Activated CD8-positive, alpha-beta memory T cell treated with anti-CD3 and anti-CD28 coated beads, Interleukin-2, amount 50 U/mL, for 24 hours (primary cell): ENCODE data around the gene SAE1.
A peak's percentile ranks its signal among the peaks of the same experiment; 100 is the strongest.

ENCODE experiments used
- DNase-seq: peaks from one replicate; pipeline ENCODE4 v3.0.0-alpha.2; 2020; ENCODE audit errors: extremely low read depth

The SAE1 gene

GRCh38 chr19:47161876-47162489 is 31.3 kb downstream of the SAE1 start:
- no peak for DNase-seq

DNA sequence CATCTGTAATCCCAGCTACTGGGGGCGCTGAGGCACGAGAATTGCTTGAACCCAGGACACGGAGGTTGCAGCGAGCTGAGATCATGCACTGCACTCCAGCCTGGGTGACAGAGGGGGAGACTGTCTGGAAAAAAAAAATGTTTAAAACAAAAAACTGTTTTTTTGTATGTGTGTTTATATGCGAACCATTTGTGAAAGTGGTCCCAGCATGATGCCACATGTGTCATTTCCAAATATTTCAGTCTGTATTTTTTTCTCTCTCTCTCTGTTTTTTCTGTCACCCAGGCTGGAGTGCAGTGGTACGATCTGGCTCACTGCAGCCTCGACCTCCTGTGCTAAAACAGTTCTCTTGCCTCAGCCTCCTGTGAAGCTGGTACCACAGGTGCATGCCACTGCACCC is 37.4 kb downstream of the SAE1 start:
- no peak for DNase-seq

GRCh38 chr19:47172666-47173455 is 42.2 kb downstream of the SAE1 start:
- no peak for DNase-seq

GRCh38 chr19:47176071-47176626 is 45.5 kb downstream of the SAE1 start:
- no peak for DNase-seq

GRCh38 chr19:47176627-47177090 is 46.0 kb downstream of the SAE1 start:
- no peak for DNase-seq

GRCh38 chr19:47179653-47180310 is 49.1 kb downstream of the SAE1 start:
- no peak for DNase-seq

- DNase-seq, result no peak
Measured at GRCh38 chr19:47183601-47184000, 53.0 kb downstream of the SAE1 start.

GRCh38 chr19:47186446-47187334 is 56.1 kb downstream of the SAE1 start:
- DNase-seq, result peak; percentile 72

- DNase-seq, result no peak
Measured at GRCh38 chr19:47187335-47187655, 56.7 kb downstream of the SAE1 start.

DNA sequence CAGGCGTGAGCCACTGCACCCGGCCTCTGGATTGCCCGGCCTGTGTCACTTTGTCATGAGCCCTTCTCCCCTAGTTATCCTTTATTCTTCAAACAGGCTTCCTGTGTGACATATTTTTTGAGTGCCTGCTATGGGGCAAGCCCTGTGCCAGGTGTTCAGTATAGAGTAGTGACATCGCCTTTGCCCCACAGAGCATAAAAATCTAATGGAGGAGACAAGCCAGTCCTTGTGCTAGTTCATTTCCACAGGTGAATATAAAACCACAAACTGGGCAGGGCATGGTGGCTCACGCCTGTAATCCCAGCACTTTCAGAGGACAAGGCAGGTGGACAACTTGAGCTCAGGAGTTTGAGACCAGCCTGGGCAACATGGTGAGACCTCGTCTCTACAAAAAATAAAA is 57.2 kb downstream of the SAE1 start:
- no peak for DNase-seq

GRCh38 chr19:47188507-47189033 is 57.9 kb downstream of the SAE1 start:
- no peak for DNase-seq

DNA sequence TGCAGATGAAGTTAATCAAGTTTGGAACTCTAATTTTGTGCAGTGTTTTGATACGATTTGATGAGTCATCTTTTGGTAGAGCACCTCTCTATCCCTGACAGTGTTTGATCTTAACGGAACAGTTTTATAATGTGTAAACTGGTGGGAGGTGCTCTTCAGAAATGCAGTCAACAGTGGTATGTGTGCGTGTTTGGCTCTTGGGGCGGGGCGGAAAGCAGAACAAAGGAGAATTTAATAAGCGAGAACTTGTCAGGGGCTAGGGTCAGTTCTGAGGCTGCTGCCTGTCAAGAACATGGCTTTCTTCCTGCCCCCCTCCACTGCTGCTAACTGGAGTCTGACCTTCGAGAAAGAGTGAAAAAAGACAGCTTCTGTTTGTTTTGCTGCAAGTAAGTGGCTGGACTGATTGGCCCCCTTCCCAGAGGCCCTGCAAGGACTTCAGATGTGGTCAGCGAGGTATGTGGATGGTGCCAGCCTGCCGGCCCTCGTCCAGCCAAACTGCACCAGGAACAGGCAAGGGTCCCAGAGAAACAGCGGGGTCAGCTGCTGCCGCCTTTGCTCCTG is 59.6 kb downstream of the SAE1 start:
- DNase-seq, result peak; percentile 20

DNA sequence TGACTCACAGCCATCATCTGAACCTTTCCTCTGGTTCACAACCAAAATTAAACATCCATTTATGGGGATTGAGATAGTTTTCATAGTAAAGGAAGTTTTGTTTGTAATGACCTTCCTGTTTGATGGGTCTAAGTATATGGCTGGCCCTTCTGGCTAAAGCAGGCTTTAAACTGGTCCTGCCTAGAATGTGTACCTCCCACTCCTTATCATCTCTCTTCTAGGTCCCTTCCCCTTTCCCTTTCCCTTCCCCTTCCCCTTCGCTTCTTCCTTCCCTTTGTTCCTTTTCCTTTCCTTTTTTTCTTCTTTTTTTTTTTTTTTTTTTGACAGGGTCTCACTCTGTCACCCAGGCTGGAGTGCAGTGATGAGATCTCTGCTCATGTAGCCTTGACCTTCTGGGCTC is 64.8 kb downstream of the SAE1 start:
- no peak for DNase-seq

- no peak for DNase-seq
Measured at GRCh38 chr19:47197141-47197540, 66.5 kb downstream of the SAE1 start.

GRCh38 chr19:47200530-47200929 is 69.9 kb downstream of the SAE1 start:
- no peak for DNase-seq

DNA sequence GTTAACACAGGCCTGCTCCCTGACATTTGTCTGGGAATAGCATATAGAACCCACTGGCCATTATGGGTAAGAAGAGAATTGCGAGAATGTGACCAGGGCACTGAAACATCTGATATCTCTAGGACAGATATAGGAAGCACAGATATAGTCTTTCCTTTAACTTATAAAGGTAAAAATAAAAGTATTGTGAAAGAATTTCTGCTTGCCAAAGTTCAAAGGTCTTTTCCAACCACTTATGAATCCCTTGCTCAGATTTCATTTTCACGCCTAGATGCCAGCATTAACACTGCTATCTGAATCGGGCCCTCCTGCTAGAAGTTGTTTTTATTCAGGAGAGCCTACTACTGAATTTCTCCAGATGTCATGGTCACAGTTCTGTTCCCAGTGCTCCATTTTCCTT is 72.6 kb downstream of the SAE1 start:
- DNase-seq, result no peak

DNA sequence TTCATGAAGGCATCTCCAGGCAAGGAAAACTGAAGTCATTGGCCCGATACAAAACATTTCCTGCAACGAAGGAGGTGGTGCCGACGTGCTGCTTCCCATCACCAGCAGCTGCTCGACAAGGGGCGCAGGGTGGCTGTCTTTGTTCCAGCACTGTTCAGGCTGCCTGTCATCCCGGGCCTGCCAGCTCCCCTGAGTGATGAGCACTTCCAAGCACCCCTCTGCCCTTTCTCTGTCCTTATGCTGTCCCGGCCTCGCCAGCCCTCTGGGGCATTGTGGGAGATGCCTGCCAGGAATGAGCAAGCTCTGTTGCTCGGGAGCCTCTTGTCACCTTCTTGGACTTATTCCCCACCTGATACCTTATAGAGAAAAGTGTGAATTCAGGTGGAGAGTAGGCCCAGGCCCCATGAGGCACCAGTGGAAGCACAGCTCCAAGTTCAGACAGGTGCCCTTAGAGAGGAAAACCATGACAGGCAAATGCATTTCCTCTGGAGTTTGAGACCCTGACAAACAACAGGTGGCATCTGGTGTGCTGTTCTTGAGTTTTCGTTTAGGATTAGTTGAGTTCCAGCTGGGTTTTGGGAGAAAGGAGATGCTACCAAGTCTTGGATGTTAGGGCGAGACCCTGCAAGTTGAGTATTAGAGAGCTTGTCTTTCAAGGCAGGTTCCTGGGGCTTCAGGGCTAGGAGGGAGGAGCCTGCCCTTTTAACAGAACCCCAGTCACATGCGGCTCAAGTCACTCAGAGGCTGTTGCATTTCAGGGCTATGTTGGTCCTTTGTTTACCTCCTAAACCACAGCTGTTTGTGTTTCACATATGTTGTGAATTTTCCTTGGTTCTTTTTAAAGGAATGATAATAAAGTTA is 78.9 kb downstream of the SAE1 start:
- DNase-seq, result no peak

DNA sequence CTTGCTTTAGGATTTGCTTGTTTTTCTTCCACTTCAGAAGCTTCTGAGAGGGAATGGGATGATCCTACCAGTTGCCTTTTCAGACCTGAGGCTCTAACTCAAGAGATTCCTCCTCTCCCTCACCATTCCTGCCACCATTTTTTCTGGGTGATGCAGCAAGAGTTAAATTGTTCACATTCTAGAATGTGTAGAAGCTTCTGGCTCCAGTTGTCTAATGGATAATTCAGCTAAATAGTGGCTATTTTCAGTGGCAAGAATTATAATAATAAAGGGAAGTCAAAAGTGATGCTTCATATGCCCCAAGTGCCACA is 79.5 kb downstream of the SAE1 start:
- DNase-seq, result no peak

DNA sequence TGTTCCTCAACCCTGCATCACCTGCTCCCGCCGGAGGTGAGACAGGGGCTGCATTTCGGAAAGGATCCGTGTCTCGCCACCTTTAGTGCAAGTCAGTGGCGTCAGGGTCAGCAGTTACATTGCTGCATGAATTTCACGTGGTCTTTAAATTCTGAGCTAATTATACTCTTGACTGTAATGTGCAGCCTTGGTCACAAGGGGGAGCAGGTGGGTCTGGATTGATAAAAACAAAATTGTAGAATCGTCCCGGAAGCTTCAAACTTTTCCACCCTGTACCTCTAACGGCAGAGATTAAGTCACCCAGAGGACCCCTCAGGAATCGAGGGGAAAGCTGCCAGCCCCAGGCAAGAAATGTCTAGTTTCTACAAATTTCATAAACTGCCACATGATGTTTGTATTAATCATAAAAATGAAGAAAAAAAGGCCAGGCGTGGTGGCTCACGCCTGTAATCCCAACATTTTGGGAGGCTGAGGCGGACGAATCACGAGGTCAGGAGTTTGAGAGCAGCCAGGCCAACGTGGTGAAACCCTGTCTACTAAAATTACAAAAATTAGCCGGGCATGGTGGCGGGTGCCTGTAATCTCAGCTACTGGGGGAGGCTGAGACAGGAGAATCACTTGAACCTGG is 80.2 kb downstream of the SAE1 start:
- DNase-seq, result no peak

- DNase-seq, result no peak
Measured at GRCh38 chr19:47215581-47215980, 84.9 kb downstream of the SAE1 start.
